CD14-positive monocyte (primary cell): ENCODE measurements around the gene CASQ1. TPM values are rescaled to one million over a fixed set of nuclear protein-coding genes. Genes with fewer than 3 reads are reported as not detected.

Source experiments
- DNase-seq, 3 donors: peaks; one replicate each; pipeline ENCODE4 v3.0.0-alpha.2; 2011 to 2022
- H2AFZ ChIP-seq: 2 replicates; pipeline ENCODE4 v1.6.0; 2012; ENCODE audit warnings: mild to moderate bottlenecking, low read depth, low read length, inconsistent platforms; ENCODE audit not compliant: insufficient read depth, poor library complexity, severe bottlenecking
- H3K27ac ChIP-seq, 2 donors: 1 replicate in 1 of 2; 2 replicates in 1 of 2; pipeline ENCODE4 v1.5.1; 2012 to 2013; ENCODE audit warnings: low read length in 2 of 2, control low read depth in 1 of 2, inconsistent platforms in 1 of 2, low read depth in 1 of 2, mild to moderate bottlenecking in 1 of 2
- H3K27me3 ChIP-seq, 2 donors: one replicate each; pipeline versions ENCODE4 v1.6.0 to v1.6.1; 2011 to 2013; ENCODE audit warnings: low read length in 2 of 2; ENCODE audit not compliant: control insufficient read depth in 2 of 2, insufficient read depth in 2 of 2
- H3K36me3 ChIP-seq, 2 donors: replicated peaks in 1 of 2; 1 replicate in 1 of 2; 2 replicates in 1 of 2; pipeline versions ENCODE4 v1.5.1 to v1.6.1; 2012 to 2013; ENCODE audit warnings: low read length in 2 of 2, control low read depth in 1 of 2, inconsistent platforms in 1 of 2, mild to moderate bottlenecking in 1 of 2; ENCODE audit not compliant: insufficient read depth in 2 of 2, control insufficient read depth in 1 of 2
- H3K4me1 ChIP-seq, 2 donors: 1 replicate in 1 of 2; 2 replicates in 1 of 2; pipeline versions ENCODE4 v1.5.1 to v1.6.1; 2012 to 2013; ENCODE audit warnings: low read length in 2 of 2, control low read depth in 1 of 2, inconsistent platforms in 1 of 2, mild to moderate bottlenecking in 1 of 2, moderate library complexity in 1 of 2; ENCODE audit not compliant: insufficient read depth in 2 of 2, control insufficient read depth in 1 of 2
- H3K4me2 ChIP-seq: replicated peaks from 2 replicates; pipeline ENCODE3; 2012; ENCODE audit warnings: low read length, moderate library complexity, mild to moderate bottlenecking; ENCODE audit not compliant: poor library complexity, severe bottlenecking; ENCODE audit errors: extremely low read depth
- H3K4me3 ChIP-seq, 3 experiments: fragments of 200-600 bp in 1 of 3; sonication (generic) in 1 of 3; replicated peaks in 1 of 3; 1 replicate in 2 of 3; 2 replicates in 1 of 3; pipeline ENCODE4 v1.5.1; 2011 to 2013; ENCODE audit warnings: low read length in 3 of 3, mild to moderate bottlenecking in 3 of 3, control low read depth in 2 of 3, low read depth in 2 of 3, inconsistent platforms in 1 of 3, moderate library complexity in 1 of 3
- H3K79me2 ChIP-seq: 2 replicates; pipeline ENCODE4 v1.6.0; 2012; ENCODE audit warnings: mild to moderate bottlenecking, control low read depth, inconsistent platforms, low read length, moderate library complexity; ENCODE audit not compliant: insufficient read depth
- H3K9ac ChIP-seq: 2 replicates; pipeline ENCODE4 v1.6.0; 2017; ENCODE audit warnings: low read length, mild to moderate bottlenecking; ENCODE audit not compliant: insufficient read depth, poor library complexity, severe bottlenecking
- H3K9me3 ChIP-seq, 2 donors: replicated peaks in 1 of 2; 1 replicate in 1 of 2; 2 replicates in 1 of 2; pipeline versions ENCODE4 v1.5.1 to v1.6.1; 2012 to 2013; ENCODE audit warnings: low read length in 2 of 2, control low read depth in 1 of 2; ENCODE audit not compliant: control insufficient read depth in 1 of 2, insufficient read depth in 1 of 2
- H4K20me1 ChIP-seq: 2 replicates; pipeline ENCODE4 v1.6.0; 2012; ENCODE audit warnings: mild to moderate bottlenecking, low read length, control low read depth, moderate library complexity; ENCODE audit not compliant: insufficient read depth
- H3K27ac Mint-ChIP-seq, 7 donors: one replicate each; pipeline ENCODE4 v1.8.0; 2020; ENCODE audit warnings: mild to moderate bottlenecking in 7 of 7, mixed read lengths in 7 of 7, moderate library complexity in 6 of 7, inconsistent platforms in 2 of 7
- H3K27me3 Mint-ChIP-seq, 3 donors: one replicate each; pipeline ENCODE4 v1.8.0; 2021 to 2022; ENCODE audit warnings: low read depth in 3 of 3, mild to moderate bottlenecking in 3 of 3, mixed read lengths in 3 of 3, moderate library complexity in 3 of 3, inconsistent platforms in 1 of 3
- H3K36me3 Mint-ChIP-seq, 2 donors: one replicate each; pipeline ENCODE4 v1.8.0; 2020; ENCODE audit warnings: mixed read lengths in 2 of 2, inconsistent platforms in 1 of 2, mild to moderate bottlenecking in 1 of 2
- H3K4me1 Mint-ChIP-seq: one replicate; pipeline ENCODE4 v1.8.0; 2020; ENCODE audit warnings: mild to moderate bottlenecking, mixed read lengths
- H3K4me3 Mint-ChIP-seq, 2 donors: one replicate each; pipeline ENCODE4 v1.8.0; 2020; ENCODE audit warnings: mild to moderate bottlenecking in 2 of 2, mixed read lengths in 2 of 2, moderate library complexity in 1 of 2
- H3K9me3 Mint-ChIP-seq, 7 donors: one replicate each; pipeline ENCODE4 v1.8.0; 2020 to 2022; ENCODE audit warnings: mixed read lengths in 7 of 7, mild to moderate bottlenecking in 6 of 7, moderate library complexity in 6 of 7, inconsistent platforms in 2 of 7
- WGBS: methylation state at CpG from one replicate; pipeline ENCODE4 v1.1.5; 2013; ENCODE audit warnings: missing lambda C conversion rate; ENCODE audit not compliant: insufficient coverage; 5-methylcytosine and 5-hydroxymethylcytosine counted together
- intact Hi-C, 2 donors: fragments of 100-400 bp; cut with micrococcal nuclease; formaldehyde crosslinking; loops; one replicate each; pipeline versions ENCODE4 v1.15.0 to v1.15.1; 2023
- polyA plus RNA-seq, 3 donors: library from polyadenylated mRNA; depleted of rRNA in 1 of 3; unstranded in 2 of 3; stranded (reverse) in 1 of 3; fragments of 300-500 nt in 2 of 3; fragments of >200 nt in 1 of 3; fragmentation: Illumina TruSeq in 2 of 3; gene quantifications; 1 replicate in 2 of 3; 2 replicates in 1 of 3; pipeline ENCODE4 v1.2.3, GENCODE V29; 2012 to 2021
- TF ChIP-seq, protein P1 (sequence below): fragments of 200-600 bp; IDR thresholded peaks from one replicate; pipeline ENCODE4 v1.8.0; 2022; ENCODE audit warnings: antibody characterized with exemption, mild to moderate bottlenecking

The CASQ1 gene
- polyA plus RNA-seq, 3 donors, result 0.09 to 11.1 TPM; not detected in 1

DNA sequence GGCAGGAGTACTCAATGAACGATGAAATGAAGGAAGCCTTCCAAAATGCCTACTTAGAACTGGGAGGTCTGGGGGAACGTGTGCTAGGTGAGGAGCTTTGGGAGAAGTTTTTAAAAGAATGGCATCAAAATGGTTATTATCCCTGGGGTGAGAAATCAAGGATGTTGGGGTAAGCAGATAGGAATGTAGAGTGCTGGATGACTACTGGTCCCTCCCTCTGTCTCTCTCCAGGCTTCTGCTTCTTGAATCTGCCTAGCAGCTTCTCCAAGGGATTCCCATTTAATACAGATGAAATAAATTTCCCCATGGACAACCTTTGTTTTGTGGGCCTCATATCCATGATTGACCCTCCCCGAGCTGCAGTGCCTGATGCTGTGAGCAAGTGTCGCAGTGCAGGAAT lies 19.0 kb upstream of the CASQ1 start:
- H3K4me1 Mint-ChIP-seq, result peaks cover 29% of the 10 kb centered on the region
- no peak for DNase-seq
- TF ChIP-seq, protein P1, sequence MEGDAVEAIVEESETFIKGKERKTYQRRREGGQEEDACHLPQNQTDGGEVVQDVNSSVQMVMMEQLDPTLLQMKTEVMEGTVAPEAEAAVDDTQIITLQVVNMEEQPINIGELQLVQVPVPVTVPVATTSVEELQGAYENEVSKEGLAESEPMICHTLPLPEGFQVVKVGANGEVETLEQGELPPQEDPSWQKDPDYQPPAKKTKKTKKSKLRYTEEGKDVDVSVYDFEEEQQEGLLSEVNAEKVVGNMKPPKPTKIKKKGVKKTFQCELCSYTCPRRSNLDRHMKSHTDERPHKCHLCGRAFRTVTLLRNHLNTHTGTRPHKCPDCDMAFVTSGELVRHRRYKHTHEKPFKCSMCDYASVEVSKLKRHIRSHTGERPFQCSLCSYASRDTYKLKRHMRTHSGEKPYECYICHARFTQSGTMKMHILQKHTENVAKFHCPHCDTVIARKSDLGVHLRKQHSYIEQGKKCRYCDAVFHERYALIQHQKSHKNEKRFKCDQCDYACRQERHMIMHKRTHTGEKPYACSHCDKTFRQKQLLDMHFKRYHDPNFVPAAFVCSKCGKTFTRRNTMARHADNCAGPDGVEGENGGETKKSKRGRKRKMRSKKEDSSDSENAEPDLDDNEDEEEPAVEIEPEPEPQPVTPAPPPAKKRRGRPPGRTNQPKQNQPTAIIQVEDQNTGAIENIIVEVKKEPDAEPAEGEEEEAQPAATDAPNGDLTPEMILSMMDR, result no peak
- Histone ChIP-seq H3K4me3 (no peak overlapping the region), H2AFZ (no peak overlapping the region), H3K27me3 (no peaks in the 10 kb centered on the region), H3K27ac (no peak overlapping the region), H3K4me2 (no peak overlapping the region), H3K9me3 (no peaks in the 10 kb centered on the region), H4K20me1 (no peaks in the 10 kb centered on the region), H3K9ac (no peak overlapping the region), H3K36me3 (peaks cover 0 to 8% of the 10 kb centered on the region in 2 donors), H3K4me1 (peaks cover 37 to 39% of the 10 kb centered on the region in 2 donors), H3K79me2 (no peaks in the 10 kb centered on the region)
- 97% methylated on average over 4 of the region's 4 CpGs for WGBS
- peaks cover 2 to 7% (median 5%) of the 10 kb centered on the region in 3 donors for H3K27me3 Mint-ChIP-seq
- intact Hi-C loops, result no loop called here
- peaks cover 0 to 4% of the 10 kb centered on the region in 2 donors for H3K36me3 Mint-ChIP-seq
- H3K4me3 Mint-ChIP-seq, result no peak overlapping the region
- H3K27ac Mint-ChIP-seq, result no peak overlapping the region
- H3K9me3 Mint-ChIP-seq, result peaks cover 0 to 3% (median 0%) of the 10 kb centered on the region in 7 donors

GRCh38 chr1:160171980-160172379 lies 18.4 kb upstream of the CASQ1 start:
- Histone ChIP-seq H3K79me2 (no peaks in the 10 kb centered on the region), H4K20me1 (no peaks in the 10 kb centered on the region), H3K4me2 (no peak overlapping the region), H3K36me3 (peaks cover 0 to 8% of the 10 kb centered on the region in 2 donors), H3K27ac (no peak overlapping the region), H3K9me3 (no peaks in the 10 kb centered on the region), H3K4me1 (peaks cover 31 to 33% of the 10 kb centered on the region in 2 donors), H3K27me3 (no peaks in the 10 kb centered on the region), H2AFZ (no peak overlapping the region), H3K4me3 (no peak overlapping the region), H3K9ac (no peak overlapping the region)
- 96% methylated on average over 9 of the region's 9 CpGs for WGBS
- Mint-ChIP-seq H3K4me3 (no peak overlapping the region), H3K27ac (no peak overlapping the region), H3K27me3 (peaks cover 2 to 7% (median 6%) of the 10 kb centered on the region in 3 donors), H3K36me3 (peaks cover 0 to 4% of the 10 kb centered on the region in 2 donors), H3K9me3 (peaks cover 0 to 3% (median 0%) of the 10 kb centered on the region in 7 donors), H3K4me1 (peaks cover 23% of the 10 kb centered on the region)
- DNase-seq, result no peak
- intact Hi-C loops, result no loop called here
- TF ChIP-seq, protein P1, result no peak
